Uterus (tissue), 2 donors: ENCODE data around the gene CECR2.

Source experiments
- POLR2A ChIP-seq, 2 donors: fragments of 450-650 bp; IDR thresholded peaks; one replicate each; pipeline ENCODE4 v1.6.1; 2016; ENCODE audit warnings: antibody characterized with exemption in 2 of 2, mild to moderate bottlenecking in 1 of 2, moderate library complexity in 1 of 2
- TF ChIP-seq, protein P1 (sequence below), 4 experiments: fragments of 200-600 bp in 2 of 4; fragments of 450-650 bp in 2 of 4; sonication (generic) in 2 of 4; IDR thresholded peaks; one replicate each; pipeline ENCODE4 v1.5.1; 2016 to 2019; ENCODE audit warnings: antibody characterized with exemption in 4 of 4, mild to moderate bottlenecking in 2 of 4, moderate library complexity in 1 of 4

DNA sequence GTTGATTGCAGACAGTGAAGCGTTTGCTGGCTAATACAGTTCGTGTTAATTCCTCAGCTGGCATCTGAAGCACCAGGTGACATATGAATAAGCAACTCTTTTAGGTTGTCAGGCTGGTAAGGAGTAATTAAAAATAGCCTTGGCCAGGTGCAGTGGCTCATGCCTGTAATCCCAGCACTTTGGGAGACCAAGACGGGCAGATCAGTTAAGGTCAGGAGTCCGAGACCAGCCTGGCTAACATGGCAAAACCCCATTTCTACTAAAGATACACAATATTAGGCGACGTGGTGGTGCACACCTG is 74.9 kb downstream of the CECR2 start:
- TF ChIP-seq, protein P1, sequence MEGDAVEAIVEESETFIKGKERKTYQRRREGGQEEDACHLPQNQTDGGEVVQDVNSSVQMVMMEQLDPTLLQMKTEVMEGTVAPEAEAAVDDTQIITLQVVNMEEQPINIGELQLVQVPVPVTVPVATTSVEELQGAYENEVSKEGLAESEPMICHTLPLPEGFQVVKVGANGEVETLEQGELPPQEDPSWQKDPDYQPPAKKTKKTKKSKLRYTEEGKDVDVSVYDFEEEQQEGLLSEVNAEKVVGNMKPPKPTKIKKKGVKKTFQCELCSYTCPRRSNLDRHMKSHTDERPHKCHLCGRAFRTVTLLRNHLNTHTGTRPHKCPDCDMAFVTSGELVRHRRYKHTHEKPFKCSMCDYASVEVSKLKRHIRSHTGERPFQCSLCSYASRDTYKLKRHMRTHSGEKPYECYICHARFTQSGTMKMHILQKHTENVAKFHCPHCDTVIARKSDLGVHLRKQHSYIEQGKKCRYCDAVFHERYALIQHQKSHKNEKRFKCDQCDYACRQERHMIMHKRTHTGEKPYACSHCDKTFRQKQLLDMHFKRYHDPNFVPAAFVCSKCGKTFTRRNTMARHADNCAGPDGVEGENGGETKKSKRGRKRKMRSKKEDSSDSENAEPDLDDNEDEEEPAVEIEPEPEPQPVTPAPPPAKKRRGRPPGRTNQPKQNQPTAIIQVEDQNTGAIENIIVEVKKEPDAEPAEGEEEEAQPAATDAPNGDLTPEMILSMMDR (IDR thresholded peaks at IDR 0.05) = no peak
- no peak for TF ChIP-seq POLR2A (IDR thresholded peaks at IDR 0.05)
